ENCODE results near the gene INPP5F. TPM values are rescaled to one million over a fixed set of nuclear protein-coding genes. Genes with fewer than 3 reads are reported as not detected.

INPP5F gene
- total RNA-seq, 6 experiments from 2014 or later: 2.0 to 3.9 (median 2.5) TPM

- intact Hi-C loops (cut with DNase I): no loop called here
- peaks cover 0 to 20% (median 6%) of the 10 kb centered on the region in 4 donors for H3K4me1 ChIP-seq
- H3K27me3 ChIP-seq: no peaks in the 10 kb centered on the region
- H3K4me3 ChIP-seq: peak overlapping the region; percentile 76 to 96 (median 79)
- no peaks in the 10 kb centered on the region for H3K9me3 ChIP-seq
- peak; percentile 50 for TF ChIP-seq POLR2A (IDR thresholded peaks at IDR 0.05)
- TF ChIP-seq, protein P1, sequence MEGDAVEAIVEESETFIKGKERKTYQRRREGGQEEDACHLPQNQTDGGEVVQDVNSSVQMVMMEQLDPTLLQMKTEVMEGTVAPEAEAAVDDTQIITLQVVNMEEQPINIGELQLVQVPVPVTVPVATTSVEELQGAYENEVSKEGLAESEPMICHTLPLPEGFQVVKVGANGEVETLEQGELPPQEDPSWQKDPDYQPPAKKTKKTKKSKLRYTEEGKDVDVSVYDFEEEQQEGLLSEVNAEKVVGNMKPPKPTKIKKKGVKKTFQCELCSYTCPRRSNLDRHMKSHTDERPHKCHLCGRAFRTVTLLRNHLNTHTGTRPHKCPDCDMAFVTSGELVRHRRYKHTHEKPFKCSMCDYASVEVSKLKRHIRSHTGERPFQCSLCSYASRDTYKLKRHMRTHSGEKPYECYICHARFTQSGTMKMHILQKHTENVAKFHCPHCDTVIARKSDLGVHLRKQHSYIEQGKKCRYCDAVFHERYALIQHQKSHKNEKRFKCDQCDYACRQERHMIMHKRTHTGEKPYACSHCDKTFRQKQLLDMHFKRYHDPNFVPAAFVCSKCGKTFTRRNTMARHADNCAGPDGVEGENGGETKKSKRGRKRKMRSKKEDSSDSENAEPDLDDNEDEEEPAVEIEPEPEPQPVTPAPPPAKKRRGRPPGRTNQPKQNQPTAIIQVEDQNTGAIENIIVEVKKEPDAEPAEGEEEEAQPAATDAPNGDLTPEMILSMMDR (IDR thresholded peaks at IDR 0.05): peak in 1 of 4 donors; percentile 11
- H3K36me3 ChIP-seq: no peaks in the 10 kb centered on the region
- ATAC-seq (peak; percentile 94 to 98 (median 96)), DNase-seq (peak; percentile 92 to 93 (median 93))
- H3K27ac ChIP-seq: peak overlapping the region; percentile 65 to 80 (median 78)
- under 1% methylated on average over 34 of the region's 75 CpGs for WGBS (ENCODE audit: insufficient coverage, low coverage, low lambda C conversion rate, missing lambda C conversion rate)
Measured at GRCh38 chr10:119872860-119873681, 147.2 kb downstream of the INPP5F start.

GRCh38 chr10:119878524-119878923, 152.7 kb downstream of the INPP5F start:
- Histone ChIP-seq H3K27ac (no peak overlapping the region), H3K4me3 (no peak overlapping the region), H3K4me1 (no peaks in the 10 kb centered on the region), H3K27me3 (no peaks in the 10 kb centered on the region), H3K36me3 (no peaks in the 10 kb centered on the region), H3K9me3 (no peaks in the 10 kb centered on the region)
- TF ChIP-seq, protein P1 (IDR thresholded peaks at IDR 0.05): no peak
- no peak for TF ChIP-seq POLR2A (IDR thresholded peaks at IDR 0.05)
- WGBS (ENCODE audit: insufficient coverage, low coverage, low lambda C conversion rate, missing lambda C conversion rate): 74% methylated on average over 2 of the region's 2 CpGs
- ATAC-seq (no peak), DNase-seq (no peak)
- intact Hi-C loops (cut with DNase I): no loop called here

Small RNAs within 50 kb of the gene (small RNA-seq; reads per million reads assigned to genes)
- gene RN7SL846P: 0 reads per million in 2 experiments

Other genes starting within 250 kb of the INPP5F start
- 1 to 10 TPM in 5 of 6 experiments, under 1 TPM in 1; 0.95 to 5.2 (median 3.7) TPM for gene RGS10, start 183.3 kb upstream of the INPP5F start, total RNA-seq
- 10 to 100 TPM; 37.2 to 52.2 (median 46.3) TPM for gene TIAL1, start 129.1 kb upstream of the INPP5F start, total RNA-seq
- 10 to 100 TPM; 12.5 to 26.0 (median 18.2) TPM for gene BAG3, start 74.7 kb upstream of the INPP5F start, total RNA-seq
- 10 to 100 TPM; 15.0 to 25.6 (median 19.5) TPM for gene MCMBP, start 146.8 kb downstream of the INPP5F start, total RNA-seq
- gene SEC23IP, start 166.7 kb downstream of the INPP5F start, total RNA-seq: 10 to 100 TPM; 22.2 to 34.9 (median 29.2) TPM

All from right lobe of liver (tissue), 6 donors.